Sigmoid colon (tissue), 4 donors: Measurements from ENCODE around the gene NACAD.

Experiments used
- CTCF ChIP-seq, 4 experiments: fragments of 450-650 bp in 3 of 4; fragments of 200-600 bp in 1 of 4; IDR thresholded peaks; one replicate each; pipeline ENCODE4 v1.5.1; 2016 to 2019; ENCODE audit warnings: antibody characterized with exemption in 4 of 4, mild to moderate bottlenecking in 3 of 4, moderate library complexity in 2 of 4
- EP300 ChIP-seq, 4 donors: sonication (generic); formaldehyde crosslinking; IDR thresholded peaks; one replicate each; pipeline ENCODE4 v1.6.1; 2017; ENCODE audit warnings: antibody characterized with exemption in 4 of 4
- POLR2A ChIP-seq, 2 donors: fragments of 450-650 bp; IDR thresholded peaks; one replicate each; pipeline ENCODE4 v1.6.1; 2016; ENCODE audit warnings: antibody characterized with exemption in 2 of 2, mild to moderate bottlenecking in 2 of 2, moderate library complexity in 2 of 2
- POLR2AphosphoS5 ChIP-seq, 4 donors: sonication (generic); formaldehyde crosslinking; IDR thresholded peaks; one replicate each; pipeline ENCODE4 v1.6.1; 2017; ENCODE audit warnings: antibody characterized with exemption in 4 of 4

DNA sequence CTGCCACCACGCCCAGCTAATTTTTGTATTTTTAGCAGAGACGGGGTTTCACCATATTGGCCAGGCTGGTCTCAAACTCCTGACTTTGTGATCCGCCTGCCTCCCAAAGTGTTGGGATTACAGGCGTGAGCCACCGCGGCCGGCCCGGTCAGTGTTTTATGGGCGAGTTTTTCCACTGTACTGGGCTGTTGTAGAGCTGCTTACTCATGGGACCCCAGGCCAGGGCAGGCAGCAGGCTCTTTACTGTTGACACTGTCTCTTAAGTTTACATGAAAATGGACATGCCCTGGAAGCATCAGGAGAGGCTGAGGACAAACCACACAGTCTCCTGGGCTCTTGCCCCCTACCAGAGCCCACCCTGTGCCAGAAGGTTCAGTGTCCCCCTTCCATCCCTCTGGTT is 11.2 kb downstream of the NACAD start:
- TF ChIP-seq CTCF (IDR thresholded peaks at IDR 0.05), result no peak
- no peak for TF ChIP-seq POLR2AphosphoS5 (IDR thresholded peaks at IDR 0.05)
- TF ChIP-seq EP300 (IDR thresholded peaks at IDR 0.05), result no peak
- TF ChIP-seq POLR2A (IDR thresholded peaks at IDR 0.05), result no peak
